Right kidney (tissue), 1 donor: Measurements from ENCODE around the gene MYH9.
A peak's percentile ranks its signal among the peaks of the same experiment; 100 is the strongest.
"Not testable (repeated sequence)": the region's sequence is repeated elsewhere in the genome, so short reads cannot be mapped to it uniquely, and the experiment has no call there.

Experiments
- DNase-seq: peaks from one replicate; pipeline ENCODE4 v3.0.0-alpha.2; 2016

MYH9 gene

GRCh38 chr22:36267896-36268485 is 119.8 kb downstream of the MYH9 start:
- no peak for DNase-seq

- no peak for DNase-seq
Measured at GRCh38 chr22:36267058-36267457, 120.7 kb downstream of the MYH9 start.

GRCh38 chr22:36263886-36264664 is 123.7 kb downstream of the MYH9 start:
- not testable (repeated sequence) for DNase-seq

- DNase-seq, result not testable (repeated sequence)
Measured at GRCh38 chr22:36263216-36263673, 124.5 kb downstream of the MYH9 start.

- DNase-seq, result not testable (repeated sequence)
Measured at GRCh38 chr22:36262307-36262706, 125.5 kb downstream of the MYH9 start.

GRCh38 chr22:36261675-36262074 is 126.1 kb downstream of the MYH9 start:
- DNase-seq, result not testable (repeated sequence)

- DNase-seq, result no peak
Measured at GRCh38 chr22:36259615-36260300, 128.0 kb downstream of the MYH9 start.

- peak; percentile 70 for DNase-seq
Measured at GRCh38 chr22:36258701-36259614, 128.8 kb downstream of the MYH9 start.

GRCh38 chr22:36257948-36258670 is 129.7 kb downstream of the MYH9 start:
- DNase-seq, result no peak

GRCh38 chr22:36257308-36257707 is 130.5 kb downstream of the MYH9 start:
- DNase-seq, result no peak

GRCh38 chr22:36256478-36256877 is 131.3 kb downstream of the MYH9 start:
- DNase-seq, result no peak

- not testable (repeated sequence) for DNase-seq
Measured at GRCh38 chr22:36255572-36255971, 132.2 kb downstream of the MYH9 start.

- DNase-seq, result no peak
Measured at GRCh38 chr22:36253523-36254490, 134.0 kb downstream of the MYH9 start.

GRCh38 chr22:36252754-36253522 is 134.8 kb downstream of the MYH9 start, which contains the start of gene APOL1:
Gene APOL1, plus strand, starts transcription at chr22:36253133. Its CDS starts 1,823 bp downstream, at chr22:36254956.
- no peak for DNase-seq

- DNase-seq, result not testable (repeated sequence)
Measured at GRCh38 chr22:36251979-36252608, 135.7 kb downstream of the MYH9 start.

- DNase-seq, result not testable (repeated sequence)
Measured at GRCh38 chr22:36250292-36250960, 137.3 kb downstream of the MYH9 start.

GRCh38 chr22:36249160-36249559 is 138.6 kb downstream of the MYH9 start:
- DNase-seq, result no peak

- no peak for DNase-seq
Measured at GRCh38 chr22:36247955-36248354, 139.8 kb downstream of the MYH9 start.
